ENCODE data around the gene FAM193A.
"Not testable (repeated sequence)": the region's sequence is repeated elsewhere in the genome, so short reads cannot be mapped to it uniquely, and the experiment has no call there.

The FAM193A gene

GRCh38 chr4:2729533-2729875 lies 193.1 kb downstream of the FAM193A start:
- no peak for DNase-seq (ENCODE audit: low spot score)

DNA sequence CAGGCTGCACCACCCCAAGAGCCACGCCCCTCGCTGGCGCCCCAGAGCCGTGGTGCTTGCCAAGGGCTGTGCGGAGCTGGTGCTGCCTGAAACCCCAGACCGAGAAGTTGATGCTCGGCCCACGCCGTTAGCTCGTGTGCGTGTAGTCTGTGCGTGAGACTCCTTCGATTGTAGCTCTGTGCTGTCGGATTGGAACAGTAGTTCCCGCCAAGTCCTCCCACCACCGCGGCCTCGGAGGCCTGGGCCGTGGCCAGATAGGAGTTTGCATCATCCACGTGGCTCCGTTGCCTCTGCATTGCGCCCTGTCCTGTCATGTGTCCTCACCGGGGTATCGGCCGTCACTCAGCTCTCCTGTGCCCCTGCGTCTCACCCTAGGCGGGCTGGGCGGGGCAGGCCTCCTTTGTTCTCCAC lies 195.5 kb downstream of the FAM193A start:
- no peak for DNase-seq (ENCODE audit: low spot score)

DNA sequence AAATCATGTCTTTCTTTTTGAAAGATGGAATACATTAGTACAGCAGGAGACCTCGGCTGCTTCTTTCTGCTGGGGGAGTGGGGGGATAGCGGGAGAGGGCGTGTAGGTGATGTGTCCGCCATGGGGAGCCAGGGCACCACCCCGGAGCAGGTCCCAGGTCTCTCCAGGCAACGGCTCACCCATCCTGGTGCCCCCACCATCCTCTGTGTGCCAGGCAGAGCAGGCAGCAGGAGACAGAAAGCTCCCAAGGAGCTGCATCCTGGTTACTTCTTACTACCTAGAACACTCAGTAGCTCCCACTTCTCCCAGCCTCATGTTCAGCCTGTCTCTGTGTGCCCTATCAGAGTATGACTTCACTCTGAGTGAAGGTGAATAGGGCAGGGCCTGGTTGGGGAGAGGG lies 196.1 kb downstream of the FAM193A start:
- DNase-seq (ENCODE audit: low spot score), result no peak

DNA sequence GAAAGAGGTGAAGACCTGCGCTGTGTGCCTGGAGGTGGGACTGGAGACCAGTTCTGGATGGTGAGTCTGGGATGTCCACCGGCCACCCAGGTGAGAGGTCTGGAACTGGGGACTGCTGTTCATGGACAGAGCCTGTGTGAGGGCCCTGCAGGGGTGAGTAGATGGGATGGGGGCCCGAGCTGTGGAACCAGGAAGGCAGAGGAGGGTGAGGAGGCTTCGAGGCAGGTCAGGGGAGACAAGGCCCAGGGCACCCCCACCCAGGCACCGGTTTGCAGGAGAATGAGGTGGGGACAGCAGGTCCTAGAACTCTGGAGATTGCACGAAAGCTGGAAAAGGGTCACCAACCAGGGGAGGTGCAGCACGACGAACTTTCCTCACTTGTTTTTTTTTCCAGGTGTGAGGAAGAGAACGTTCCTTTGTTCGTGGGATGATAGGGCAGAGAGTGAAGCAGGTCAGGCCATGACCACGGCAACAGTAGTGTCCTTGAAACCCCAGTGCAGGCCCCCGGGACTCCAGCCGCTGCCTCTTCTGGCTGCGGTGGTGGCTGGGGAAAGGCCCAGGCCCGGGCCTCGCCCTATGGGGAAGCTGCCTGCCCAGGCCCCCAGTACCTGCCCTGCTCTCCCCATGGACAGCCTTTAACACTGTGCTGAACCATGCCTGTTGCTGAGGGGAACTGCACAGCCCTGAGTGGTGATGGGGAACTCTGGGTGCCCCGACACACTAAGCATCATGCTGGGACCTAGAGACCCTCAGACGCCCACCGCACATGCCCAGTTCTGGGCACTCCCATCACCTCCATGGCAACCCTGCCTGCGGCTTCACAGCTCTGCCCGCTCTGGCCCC lies 196.8 kb downstream of the FAM193A start:
- no peak for DNase-seq (ENCODE audit: low spot score)

DNA sequence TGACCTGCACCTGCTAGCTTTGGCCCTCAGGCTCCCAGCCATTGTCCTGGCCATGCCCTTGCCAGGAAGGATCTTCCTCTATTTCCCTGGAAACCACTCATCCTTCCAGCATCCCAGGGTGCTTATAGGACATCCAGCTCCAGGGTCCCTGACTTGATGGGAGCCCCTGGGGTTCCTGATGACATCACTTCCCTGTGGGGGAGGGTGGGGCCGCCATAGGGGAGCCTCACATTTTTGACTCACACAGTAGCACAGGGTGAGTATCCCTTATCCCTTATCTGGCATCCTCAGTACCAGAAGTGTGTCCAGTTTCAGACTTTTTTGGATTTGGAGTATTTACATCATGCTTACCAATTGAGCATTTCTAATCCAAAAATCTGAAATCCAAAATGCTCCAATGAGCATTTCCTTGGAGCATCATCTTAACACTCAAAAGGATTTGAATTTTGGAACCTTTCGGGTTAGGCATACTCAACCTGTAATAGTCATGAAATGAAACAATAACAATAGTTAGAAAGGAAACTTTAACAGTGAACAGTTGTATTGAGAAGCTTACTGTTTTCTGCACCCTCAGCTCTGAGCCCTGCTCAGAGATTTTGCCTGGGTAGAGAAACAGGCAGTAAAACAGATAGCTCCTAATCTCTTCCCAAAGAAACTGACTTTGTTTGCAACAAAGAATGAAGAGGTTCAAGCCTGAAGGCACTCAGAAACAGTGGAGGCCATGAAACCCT lies 197.6 kb downstream of the FAM193A start:
- no peak for DNase-seq (ENCODE audit: low spot score)

GRCh38 chr4:2734612-2735011 lies 198.2 kb downstream of the FAM193A start:
- no peak for DNase-seq (ENCODE audit: low spot score)

DNA sequence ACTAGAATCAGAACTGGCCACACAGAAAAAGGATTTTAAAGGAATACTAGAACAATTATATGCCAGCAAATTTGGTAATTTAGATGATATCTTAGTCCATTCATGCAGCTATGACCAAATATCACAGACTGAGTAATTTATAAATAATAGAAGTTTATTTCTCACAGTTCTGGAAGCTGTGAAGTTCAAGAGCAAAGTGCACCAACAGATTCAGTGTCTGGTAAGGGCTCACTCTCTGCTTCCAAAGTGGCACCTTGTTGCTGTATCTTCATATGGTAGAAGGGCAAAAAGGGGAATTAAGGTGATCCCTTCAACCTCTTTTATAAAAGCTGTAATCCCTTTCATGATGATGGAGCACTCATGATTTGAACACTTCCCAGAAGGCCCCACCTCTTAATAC lies 199.4 kb downstream of the FAM193A start:
- DNase-seq (ENCODE audit: low spot score), result no peak

GRCh38 chr4:2738296-2738695 lies 201.8 kb downstream of the FAM193A start:
- not testable (repeated sequence) for DNase-seq (ENCODE audit: low spot score)

DNA sequence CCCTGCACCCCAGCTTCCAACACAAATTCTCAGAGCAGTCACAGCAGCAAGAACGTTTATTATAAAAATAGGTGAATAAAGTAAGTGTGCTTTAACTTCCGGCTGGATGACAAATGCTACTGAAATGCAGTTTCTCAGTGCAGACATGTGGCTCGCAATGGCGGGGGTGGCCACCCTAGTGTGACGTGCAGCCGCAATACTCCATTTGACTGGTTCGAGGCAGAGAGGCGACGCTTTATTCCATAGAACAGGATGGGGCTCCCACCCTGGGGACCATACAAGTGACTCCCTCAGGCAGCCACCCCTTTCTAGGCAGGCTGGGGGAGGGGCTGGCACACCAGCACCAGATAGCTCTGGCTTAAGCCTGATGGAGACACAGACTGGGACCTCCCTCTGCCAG lies 205.2 kb downstream of the FAM193A start:
- no peak for DNase-seq (ENCODE audit: low spot score)

- no peak for DNase-seq (ENCODE audit: low spot score)
Observed at GRCh38 chr4:2742081-2742822, 205.8 kb downstream of the FAM193A start.

DNA sequence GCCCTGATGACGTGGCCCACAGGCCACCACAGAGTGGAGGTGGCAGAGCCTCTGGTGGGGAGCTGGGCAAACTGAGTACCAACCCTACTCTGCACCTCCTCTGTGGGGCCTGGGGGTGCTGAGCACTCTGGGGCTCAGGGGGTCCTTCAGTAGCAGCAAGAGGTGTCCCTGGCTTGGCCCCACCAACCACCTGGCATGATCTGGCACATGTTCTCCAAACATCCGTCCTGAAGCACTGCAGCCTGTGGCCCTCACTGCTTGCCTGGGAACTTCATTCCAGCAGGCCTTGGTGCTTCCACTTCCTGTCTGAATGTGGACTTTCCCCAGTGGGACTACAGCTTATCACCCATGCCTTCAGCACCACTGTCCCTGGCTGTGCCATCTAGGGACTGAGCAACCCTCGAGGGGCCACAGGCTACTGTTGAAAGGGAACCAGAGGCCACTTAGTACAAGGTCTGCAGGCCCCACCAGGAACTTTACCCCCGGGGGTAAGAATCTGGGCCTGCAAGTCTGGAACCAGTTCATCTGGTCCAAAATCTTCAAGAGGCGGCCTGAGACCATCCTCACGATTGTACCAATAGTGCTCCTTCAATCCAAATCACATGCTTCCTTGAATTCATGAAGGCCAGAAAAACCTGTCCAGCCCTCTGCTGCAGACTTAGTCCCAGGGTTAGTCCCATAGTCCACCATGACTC lies 206.5 kb downstream of the FAM193A start:
- no peak for DNase-seq (ENCODE audit: low spot score)

GRCh38 chr4:2743518-2744445 lies 207.3 kb downstream of the FAM193A start:
- no peak for DNase-seq (ENCODE audit: low spot score)

DNA sequence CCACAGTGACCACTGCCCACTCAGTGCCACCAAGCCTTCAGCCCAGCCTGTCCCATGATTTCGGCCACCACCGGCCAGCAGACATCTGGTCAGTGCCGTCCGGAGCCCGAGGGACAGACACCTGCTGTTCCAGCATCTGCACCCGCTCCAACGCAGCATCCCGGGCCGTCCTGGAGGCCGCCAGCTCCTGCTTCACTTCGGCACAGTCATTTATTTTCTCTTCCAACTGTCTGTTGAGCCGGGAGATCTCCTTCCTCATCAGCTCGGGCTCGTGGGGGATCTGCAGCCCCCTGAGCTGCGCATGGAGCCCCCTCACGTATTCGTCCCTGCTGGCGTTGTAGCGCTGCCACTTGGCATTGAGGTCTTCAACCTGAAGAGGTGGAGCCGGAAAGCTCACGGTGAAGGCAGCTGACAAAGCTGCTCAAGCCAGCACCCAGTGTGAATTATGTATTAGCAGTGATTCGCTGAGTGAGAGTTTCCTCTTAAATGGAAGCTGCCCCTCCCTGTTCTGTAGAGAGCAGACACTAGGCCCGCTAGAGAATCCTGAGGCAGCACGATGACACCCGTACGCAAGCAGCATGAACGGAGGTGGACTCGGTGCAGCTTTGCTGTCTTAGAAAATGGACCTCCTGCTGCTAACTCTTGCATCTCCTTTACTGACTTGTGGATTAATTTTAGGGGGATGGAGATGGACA lies 208.3 kb downstream of the FAM193A start:
- DNase-seq (ENCODE audit: low spot score), result no peak

- no peak for DNase-seq (ENCODE audit: low spot score)
Observed at GRCh38 chr4:2745516-2745915, 209.1 kb downstream of the FAM193A start.

DNA sequence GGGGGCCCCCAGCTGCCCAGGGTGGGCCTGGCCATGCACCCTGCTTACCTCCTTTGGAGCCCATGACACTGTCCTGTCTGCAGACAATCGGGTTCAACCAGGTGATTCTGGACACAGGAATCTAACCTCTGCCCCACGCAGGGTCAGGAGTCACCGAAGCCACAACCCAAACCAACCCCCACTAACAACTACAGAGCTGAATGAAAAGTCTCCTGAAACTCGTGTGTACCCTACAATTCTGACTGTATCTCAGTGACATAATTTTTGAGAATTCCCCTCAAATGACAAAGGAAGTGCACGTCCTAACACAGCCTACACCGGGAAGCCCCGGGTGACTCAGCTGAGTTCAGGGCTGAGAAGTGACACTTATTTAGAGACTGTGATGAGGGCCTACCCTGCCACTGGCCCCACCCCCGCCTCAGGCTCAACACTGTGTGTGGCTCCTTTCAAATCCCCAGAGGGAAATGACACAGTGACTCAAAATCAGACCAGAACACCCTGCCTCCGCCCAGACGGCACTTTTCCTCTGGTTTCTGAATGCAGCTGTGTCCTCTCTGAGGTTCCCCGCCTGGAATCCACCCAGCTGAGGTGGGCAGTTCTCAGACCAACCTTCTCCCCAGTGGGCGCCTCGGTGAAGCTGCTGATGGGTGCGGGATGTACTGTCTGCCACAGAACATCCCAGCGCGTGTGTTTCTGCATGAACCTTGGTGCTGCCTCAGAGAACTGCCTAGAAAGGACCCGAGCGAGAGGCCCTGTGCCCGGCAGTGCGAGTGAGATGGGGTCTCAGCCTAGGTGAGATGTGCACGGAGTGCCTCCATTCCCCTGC lies 209.7 kb downstream of the FAM193A start:
- peak; percentile 66 for DNase-seq (ENCODE audit: low spot score)

DNA sequence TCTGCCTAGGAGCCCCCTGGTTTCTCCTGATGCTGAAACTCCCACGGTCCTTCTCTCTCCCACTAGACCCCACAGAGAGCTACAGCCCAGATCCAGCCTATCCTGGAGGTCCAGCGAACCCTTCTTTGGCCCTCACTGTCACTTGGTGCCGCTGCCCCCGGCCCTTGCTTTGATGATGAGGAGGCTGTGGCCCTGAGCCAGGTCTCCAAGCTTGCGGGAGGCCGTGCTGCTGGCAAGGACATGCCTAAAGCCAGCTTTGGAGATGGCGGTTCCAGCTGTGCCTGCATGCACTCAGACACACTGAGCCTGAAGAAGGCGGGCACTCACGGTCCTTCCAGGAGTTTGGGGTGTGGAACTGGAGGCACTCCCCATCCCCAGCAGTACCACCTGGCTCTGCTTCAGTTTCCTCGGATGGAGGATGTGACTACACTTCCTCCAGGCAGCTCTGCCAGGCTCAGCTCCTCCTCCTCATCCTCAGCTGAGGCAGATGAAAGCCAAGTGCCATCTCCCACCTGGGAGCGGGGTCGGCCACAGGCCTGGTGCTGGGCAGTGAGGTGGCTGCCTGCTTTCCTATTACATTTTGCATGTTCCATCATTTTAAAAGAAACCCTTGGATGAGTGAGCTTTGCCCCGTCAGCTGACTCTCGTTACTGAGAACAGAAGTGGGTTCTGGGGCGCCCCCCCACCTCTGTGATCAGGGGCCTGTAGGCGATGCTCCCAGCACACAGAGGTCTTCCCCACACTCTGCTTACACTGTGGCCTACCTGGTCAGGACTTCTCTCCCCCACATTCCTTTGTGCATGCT lies 210.6 kb downstream of the FAM193A start:
- DNase-seq (ENCODE audit: low spot score), result no peak

GRCh38 chr4:2750719-2751605 lies 214.5 kb downstream of the FAM193A start:
- DNase-seq (ENCODE audit: low spot score), result no peak

- no peak for DNase-seq (ENCODE audit: low spot score)
Observed at GRCh38 chr4:2753436-2753835, 217.0 kb downstream of the FAM193A start.
